SK-N-MC (cell line): Measurements from ENCODE around the gene PTPN11.

Experiments
- EZH2 ChIP-seq: fragments of 200-600 bp; sonication (generic); IDR thresholded peaks from one replicate; pipeline ENCODE4 v1.6.1; 2017; ENCODE audit warnings: antibody characterized with exemption
- POLR2AphosphoS5 ChIP-seq: IDR thresholded peaks from 2 replicates; pipeline ENCODE4 v1.6.1; 2012; ENCODE audit warnings: mild to moderate bottlenecking, low read depth, low read length, borderline replicate concordance

DNA sequence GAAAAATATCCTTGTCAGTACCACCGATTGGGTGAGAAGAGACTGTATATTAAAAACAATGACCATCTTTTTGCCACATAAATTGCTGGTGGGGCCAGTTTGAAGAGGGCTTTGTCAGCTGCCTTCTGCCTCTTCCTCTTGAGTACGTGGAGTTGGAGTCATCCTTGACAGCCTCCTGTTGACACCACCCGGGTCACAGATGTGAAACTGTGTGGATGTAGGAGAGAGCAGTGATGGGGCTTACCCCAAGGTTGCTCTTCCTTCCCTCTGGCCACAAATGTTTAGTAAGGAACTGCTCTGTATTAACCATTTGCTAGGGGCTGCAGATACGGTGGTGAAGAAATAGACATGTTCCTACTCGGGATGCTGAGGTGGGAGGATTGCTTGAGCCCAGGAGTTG lies 12.2 kb downstream of the PTPN11 start:
- TF ChIP-seq POLR2AphosphoS5 (no peak), EZH2 (no peak)
